GM18873 (cell line): ENCODE results near the gene EPHA4.

Experiments used
- ATAC-seq: cut with Tn5 transposase; IDR thresholded peaks from one replicate; pipeline ENCODE4 v1.9.1; 2021; ENCODE audit warnings: mild to moderate bottlenecking, moderate library complexity, moderate number of reproducible peaks; ENCODE audit not compliant: unreplicated experiment, low FRiP score

The EPHA4 gene

DNA sequence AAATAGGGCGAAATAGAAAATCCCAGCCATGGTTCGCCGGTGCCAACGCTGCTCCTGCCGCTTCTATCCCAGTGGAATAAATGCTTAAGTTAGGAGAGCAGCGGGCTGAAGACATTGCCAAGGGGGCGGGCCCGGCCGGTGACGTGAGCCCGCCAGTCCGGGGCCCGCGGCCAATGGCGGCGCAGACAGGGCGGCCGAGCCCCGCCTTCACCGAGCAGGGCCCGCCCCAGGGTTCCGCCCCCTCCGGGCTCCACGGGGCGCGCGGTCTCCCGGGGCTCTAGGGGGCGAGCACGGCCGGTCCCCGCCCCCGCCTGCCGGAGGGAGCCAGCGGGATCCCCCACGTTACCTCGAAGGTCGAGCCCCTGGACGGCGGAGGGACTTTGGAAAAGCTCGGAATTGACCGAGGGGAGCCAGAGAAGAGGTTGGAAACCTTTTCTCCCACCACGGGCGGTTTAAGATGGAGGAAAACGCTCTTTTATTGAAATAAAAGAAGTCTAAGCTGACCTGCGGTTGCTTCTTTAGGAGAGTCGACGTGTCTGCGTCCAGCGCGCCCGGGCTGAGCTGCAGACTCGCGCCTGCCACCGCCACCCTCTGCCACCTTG lies at the start of gene EPHA4:
Gene EPHA4 (minus strand): TSS at position 86 of the 602 bp plus-strand sequence. CDS start 56 bp downstream, at position 30.
- peak; percentile 77 for ATAC-seq

DNA sequence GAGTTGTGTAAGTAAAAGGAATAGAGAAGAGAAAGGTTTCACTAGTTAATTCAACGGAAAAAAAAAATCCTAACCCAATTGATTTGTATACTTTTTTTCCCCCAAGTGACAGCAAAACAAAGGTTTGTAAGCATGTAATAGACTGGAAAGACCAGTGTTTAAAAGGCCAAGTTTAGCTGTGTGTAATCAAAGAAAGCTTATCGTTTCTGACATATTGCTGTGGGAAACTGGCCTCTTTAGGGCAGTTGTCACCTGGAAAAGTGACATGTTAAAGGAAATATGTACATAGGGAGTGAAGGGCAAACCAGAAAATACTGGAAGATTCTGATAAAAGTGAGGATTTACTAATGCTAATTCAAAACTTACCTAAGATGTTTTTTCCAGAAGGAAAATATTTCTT lies 45.9 kb upstream of the EPHA4 start:
- ATAC-seq = no peak

GRCh38 chr2:221616561-221616960 lies 44.5 kb upstream of the EPHA4 start:
- no peak for ATAC-seq

GRCh38 chr2:221614274-221614673 lies 42.2 kb upstream of the EPHA4 start:
- no peak for ATAC-seq

GRCh38 chr2:221612800-221613199 lies 40.7 kb upstream of the EPHA4 start:
- ATAC-seq = no peak

DNA sequence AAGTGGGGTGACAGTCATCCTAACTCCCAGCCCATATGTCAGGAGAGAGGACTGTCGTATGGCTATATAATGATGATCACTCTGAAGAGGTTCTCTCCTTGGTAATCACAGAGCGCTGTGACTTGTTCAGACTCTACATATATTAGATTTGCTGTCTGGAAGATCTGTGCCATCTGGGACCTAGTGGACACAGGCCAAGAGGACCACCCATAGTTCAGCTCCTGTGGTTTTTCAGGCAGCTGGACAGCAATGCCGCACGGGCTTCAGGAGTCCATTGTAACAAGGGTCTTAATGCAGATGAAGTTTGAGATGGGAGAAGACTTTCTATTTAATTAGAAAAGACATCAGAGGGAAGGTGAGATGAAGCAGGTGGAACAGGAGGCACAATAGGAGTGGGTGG lies 40.1 kb upstream of the EPHA4 start:
- no peak for ATAC-seq

- no peak for ATAC-seq
Measured at GRCh38 chr2:221610675-221611074, 38.6 kb upstream of the EPHA4 start.

DNA sequence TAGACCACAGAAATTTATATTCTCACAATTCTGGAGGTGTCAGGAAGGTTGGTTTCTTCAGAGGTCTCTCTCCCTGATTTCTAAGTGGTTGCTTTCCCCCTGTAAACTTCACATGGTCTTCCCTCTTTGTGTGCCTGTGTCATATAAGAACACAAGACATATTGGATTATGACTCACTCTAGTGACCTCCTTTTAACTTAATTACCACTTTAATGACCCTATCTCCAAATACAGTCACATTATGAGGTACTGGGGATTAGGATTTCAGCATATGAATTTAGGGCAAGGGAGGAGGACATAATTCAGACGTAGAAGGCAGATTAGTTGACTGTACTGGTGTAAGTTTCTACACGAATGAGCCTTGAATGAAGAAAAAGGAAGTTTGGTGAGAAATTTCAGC lies 38.2 kb upstream of the EPHA4 start:
- ATAC-seq = no peak

GRCh38 chr2:221608442-221608841 lies 36.3 kb upstream of the EPHA4 start:
- ATAC-seq = no peak

DNA sequence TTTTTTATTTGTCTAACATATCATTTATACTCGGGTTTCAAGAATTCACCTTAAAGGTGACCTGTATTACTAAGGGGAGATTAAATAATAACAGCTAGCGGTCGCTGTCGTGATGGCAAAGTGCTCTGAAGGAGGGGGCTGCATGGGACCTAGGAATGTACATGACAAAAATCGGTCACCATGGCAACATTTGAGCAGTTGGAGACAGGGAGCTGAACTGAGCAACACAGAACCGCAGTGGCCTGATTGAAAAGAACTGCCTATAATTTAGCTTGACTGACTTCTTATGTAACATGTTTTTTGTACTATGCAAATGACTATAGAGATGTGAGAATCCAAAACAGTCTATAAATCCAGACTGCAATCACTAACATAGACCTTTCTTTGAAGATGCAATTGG lies 34.3 kb upstream of the EPHA4 start:
- no peak for ATAC-seq

DNA sequence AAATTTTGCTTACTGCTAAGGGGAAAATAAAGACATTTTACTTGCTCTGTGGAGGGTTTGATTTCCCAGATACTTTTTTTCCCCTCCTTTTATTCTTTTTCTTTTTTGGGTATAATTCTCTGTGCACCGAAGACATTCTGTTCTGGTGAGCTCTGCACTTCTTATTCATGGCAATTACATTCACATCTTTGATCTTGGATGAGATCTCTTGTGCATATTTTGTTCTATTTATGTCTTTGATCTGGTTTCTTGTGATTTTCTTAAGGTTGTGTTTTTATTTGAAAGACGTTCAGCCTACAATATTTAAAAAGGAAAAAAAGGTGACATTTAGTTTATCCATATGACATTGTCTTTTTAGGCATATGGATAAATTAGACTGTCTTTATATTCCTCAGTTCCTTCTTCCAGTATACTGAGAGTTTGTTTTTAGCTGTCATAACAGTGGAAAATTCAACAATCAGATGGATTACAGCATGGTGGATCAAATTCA lies 33.7 kb upstream of the EPHA4 start:
- no peak for ATAC-seq

- ATAC-seq = no peak
Measured at GRCh38 chr2:221602938-221603337, 30.8 kb upstream of the EPHA4 start.

DNA sequence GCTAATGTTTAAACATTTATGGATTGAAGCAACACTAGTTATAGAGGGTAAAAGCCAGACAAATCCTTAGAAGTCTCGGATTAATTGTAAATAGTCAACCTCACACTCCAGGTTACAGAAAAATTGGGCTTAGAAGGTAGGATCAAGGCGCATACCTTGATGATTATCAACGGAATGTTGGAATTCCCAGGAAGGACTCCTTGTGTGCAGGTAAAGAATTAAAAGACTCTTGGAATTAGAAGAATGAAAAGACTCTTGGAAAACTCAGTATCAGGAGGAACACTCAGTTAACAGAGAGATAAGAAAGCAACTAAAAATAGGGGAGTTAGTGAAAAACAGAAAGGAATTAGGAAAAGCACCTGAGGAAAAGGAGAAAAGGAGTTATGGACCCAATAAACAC lies 29.3 kb upstream of the EPHA4 start:
- no peak for ATAC-seq

DNA sequence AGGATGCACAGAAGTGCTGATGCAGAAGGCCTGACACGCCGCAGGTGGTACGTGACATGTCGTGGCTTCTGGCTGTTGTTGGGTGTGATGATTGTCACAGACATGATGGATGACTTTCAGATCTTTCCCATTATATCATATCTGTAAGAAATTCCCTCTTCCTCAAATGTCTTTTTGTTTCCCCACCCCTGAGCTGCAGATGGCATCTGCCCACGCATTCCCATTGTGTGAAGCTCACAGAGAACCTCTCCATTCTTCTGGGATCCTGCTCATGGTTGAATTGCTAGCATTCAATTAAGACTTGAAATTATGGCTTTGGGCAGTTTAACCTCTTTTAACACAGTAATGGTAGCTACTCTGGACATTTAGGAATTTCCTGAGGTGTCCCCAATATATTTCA lies 28.3 kb upstream of the EPHA4 start:
- no peak for ATAC-seq

- ATAC-seq = no peak
Measured at GRCh38 chr2:221596192-221596591, 24.1 kb upstream of the EPHA4 start.

DNA sequence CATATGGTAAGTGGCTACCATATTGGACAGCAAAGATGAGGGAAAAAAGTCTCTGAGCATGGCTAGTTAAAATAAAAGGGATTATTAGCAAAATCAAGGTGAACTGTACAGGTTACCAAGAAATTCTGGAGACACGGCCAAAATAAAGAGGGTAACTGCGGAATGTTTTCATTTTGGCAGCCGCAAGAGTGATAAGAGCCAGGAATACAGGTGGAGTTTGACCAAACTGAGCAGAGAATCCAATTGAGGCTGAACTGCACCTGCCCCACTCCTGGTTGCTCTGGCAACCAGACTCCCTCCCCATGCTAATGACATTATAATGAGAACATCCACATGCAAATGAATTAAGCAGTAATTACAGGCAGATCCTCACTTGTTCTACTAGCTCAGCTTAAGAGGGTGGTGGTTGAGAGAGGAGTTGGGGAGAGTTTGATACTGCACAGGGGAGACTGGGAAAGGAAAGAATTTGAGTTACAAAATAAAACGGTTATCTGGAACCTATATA lies 18.8 kb upstream of the EPHA4 start:
- ATAC-seq = no peak

DNA sequence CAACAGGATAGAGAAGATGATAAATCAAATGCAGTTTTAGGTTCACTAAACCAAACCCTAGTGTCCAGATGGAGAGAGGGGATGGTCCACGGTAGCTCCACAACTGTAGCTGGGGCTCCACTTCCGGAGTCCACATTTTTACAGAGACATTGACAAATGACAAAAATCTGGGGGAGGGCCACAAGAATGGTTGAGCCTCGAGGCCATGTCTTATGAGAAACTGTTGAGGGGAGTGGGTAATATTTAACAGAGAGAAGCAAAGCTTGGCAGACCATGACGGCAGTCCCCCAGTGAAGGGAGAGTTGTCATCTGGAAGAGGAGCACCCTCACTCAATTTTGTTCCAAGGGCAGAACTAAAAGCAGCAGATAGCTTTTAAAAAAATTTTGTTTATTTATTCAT lies 17.6 kb upstream of the EPHA4 start:
- ATAC-seq = no peak

- ATAC-seq = no peak
Measured at GRCh38 chr2:221588306-221588985, 16.3 kb upstream of the EPHA4 start.

DNA sequence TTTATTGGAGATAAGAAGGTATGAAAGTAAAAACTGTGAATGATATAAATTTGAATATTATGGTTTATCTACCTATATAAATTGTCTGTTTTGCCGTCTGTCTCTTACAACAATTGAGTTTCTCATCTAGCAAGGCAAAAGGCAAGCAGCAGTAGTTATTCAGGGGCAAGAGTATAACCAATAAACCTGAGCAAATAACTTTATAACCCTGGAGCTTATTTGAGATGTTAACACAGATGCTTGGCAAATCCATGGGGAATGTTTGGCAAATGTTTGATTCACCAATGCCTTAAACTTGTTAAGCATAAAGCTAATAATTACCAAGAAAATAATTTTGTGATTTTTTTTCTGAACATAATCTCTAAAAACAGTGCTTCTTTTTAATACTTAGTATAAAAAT lies 9.9 kb upstream of the EPHA4 start:
- no peak for ATAC-seq

- no peak for ATAC-seq
Measured at GRCh38 chr2:221574231-221574570, 2.1 kb upstream of the EPHA4 start.

- ATAC-seq = peak; percentile 35
Measured at GRCh38 chr2:221573430-221574230, 1.5 kb upstream of the EPHA4 start.
